Measurements from ENCODE around the gene RNASEH2A.

- no peak for TF ChIP-seq POLR2AphosphoS5 (IDR thresholded peaks at IDR 0.05)
- no peak for TF ChIP-seq POLR2A (IDR thresholded peaks at IDR 0.05)
- no peak for TF ChIP-seq CTCF (IDR thresholded peaks at IDR 0.05)
- no peak for TF ChIP-seq EP300 (IDR thresholded peaks at IDR 0.05; ENCODE audit: low read depth)
Measured at GRCh38 chr19:12787458-12787857, 18.9 kb upstream of the RNASEH2A start.
